A673 (cell line): ENCODE results near the gene ASMT.

Source experiments
- CTCF ChIP-seq: fragments of 300-800, 200-600 bp; sonication (generic); conservative IDR thresholded peaks from 2 replicates; pipeline ENCODE4 v1.5.1; 2017; ENCODE audit warnings: low read depth, mild to moderate bottlenecking, antibody characterized with exemption, low read length, moderate library complexity, mixed read lengths
- EZH2 ChIP-seq: fragments of 200-600 bp; sonication (generic); IDR thresholded peaks from 2 replicates; pipeline ENCODE4 v1.6.1; 2017; ENCODE audit warnings: borderline replicate concordance, low read depth, mild to moderate bottlenecking, mixed read lengths, antibody characterized with exemption, low read length; ENCODE audit not compliant: poor library complexity, severe bottlenecking

DNA sequence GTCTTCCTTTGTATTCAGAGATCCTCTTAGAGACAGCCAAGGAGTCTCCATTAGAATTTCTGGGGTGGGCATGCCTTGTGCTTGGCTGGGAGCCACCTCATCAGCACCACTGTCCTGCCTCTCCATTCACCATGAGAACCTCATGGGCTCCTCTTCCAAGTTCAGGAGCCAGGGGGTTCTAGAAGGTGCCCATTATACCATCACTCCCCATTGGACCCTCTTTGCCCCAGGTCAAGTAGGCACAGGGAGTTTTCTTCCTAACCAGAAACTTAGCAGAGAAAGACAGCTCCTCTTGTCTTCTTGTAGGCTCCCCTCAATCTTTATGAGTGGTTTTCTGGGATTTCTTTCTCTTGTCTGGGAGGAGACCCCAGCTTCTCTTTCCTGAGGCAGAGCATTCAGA, 31.1 kb downstream of the ASMT start:
- no peak for TF ChIP-seq CTCF
- TF ChIP-seq EZH2 = no peak
